AG09319 (cell line): Measurements from ENCODE around the gene SRSF8.
"Not testable (repeated sequence)": the region's sequence is repeated elsewhere in the genome, so short reads cannot be mapped to it uniquely, and the experiment has no call there.

Experiments
- DNase-seq: peaks from one replicate; pipeline ENCODE4 v3.0.0-alpha.2; 2010; ENCODE audit warnings: low read depth; ENCODE audit errors: extremely low read depth
- TF ChIP-seq, protein P1 (sequence below): IDR thresholded peaks from 2 replicates; pipeline ENCODE4 v1.5.1; 2011; ENCODE audit warnings: low read depth, mild to moderate bottlenecking, inconsistent platforms, low read length, moderate library complexity

Gene SRSF8

DNA sequence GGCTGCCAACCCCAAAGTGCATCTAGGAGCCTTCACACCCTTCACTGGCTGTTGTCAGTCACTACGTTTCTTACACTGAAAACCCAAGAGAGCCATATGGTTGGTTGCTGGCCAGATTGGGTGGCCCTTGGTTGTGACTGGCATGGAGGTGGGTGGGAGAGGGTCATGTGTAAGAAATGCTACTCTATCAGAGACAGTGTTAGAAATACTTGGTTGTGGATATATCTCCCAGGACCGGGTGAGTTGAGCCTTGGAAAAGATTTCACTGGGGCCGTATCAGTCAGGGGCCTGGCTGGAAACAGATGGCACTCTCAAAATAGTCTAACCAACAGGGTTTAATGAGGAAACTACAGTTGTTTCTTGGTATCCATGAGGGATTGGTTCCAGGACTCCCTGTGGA, 38.1 kb downstream of the SRSF8 start:
- TF ChIP-seq, protein P1, sequence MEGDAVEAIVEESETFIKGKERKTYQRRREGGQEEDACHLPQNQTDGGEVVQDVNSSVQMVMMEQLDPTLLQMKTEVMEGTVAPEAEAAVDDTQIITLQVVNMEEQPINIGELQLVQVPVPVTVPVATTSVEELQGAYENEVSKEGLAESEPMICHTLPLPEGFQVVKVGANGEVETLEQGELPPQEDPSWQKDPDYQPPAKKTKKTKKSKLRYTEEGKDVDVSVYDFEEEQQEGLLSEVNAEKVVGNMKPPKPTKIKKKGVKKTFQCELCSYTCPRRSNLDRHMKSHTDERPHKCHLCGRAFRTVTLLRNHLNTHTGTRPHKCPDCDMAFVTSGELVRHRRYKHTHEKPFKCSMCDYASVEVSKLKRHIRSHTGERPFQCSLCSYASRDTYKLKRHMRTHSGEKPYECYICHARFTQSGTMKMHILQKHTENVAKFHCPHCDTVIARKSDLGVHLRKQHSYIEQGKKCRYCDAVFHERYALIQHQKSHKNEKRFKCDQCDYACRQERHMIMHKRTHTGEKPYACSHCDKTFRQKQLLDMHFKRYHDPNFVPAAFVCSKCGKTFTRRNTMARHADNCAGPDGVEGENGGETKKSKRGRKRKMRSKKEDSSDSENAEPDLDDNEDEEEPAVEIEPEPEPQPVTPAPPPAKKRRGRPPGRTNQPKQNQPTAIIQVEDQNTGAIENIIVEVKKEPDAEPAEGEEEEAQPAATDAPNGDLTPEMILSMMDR = no peak
- DNase-seq = no peak

DNA sequence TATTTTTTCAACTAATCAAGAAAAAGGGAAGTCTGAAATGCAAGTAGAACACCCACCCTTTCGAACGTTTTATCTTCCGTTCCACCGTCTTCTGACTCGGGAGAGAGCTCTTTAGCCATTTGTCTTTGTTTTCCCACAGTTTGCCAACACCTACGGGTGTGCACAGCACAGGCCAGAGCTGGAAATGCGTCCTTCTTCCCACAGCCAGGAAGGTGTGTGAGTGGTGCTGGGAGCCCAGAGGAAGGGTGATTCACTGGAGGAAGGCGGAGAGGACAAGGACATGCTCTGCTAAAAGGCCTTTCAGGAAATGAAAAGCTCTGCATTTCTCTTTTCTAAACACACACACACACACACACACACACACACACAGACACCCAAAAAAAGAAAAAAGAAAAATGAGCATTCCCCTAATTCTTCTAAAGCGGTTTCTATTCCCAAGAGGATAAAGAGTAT, 41.5 kb downstream of the SRSF8 start:
- TF ChIP-seq, protein P1 = no peak
- no peak for DNase-seq

DNA sequence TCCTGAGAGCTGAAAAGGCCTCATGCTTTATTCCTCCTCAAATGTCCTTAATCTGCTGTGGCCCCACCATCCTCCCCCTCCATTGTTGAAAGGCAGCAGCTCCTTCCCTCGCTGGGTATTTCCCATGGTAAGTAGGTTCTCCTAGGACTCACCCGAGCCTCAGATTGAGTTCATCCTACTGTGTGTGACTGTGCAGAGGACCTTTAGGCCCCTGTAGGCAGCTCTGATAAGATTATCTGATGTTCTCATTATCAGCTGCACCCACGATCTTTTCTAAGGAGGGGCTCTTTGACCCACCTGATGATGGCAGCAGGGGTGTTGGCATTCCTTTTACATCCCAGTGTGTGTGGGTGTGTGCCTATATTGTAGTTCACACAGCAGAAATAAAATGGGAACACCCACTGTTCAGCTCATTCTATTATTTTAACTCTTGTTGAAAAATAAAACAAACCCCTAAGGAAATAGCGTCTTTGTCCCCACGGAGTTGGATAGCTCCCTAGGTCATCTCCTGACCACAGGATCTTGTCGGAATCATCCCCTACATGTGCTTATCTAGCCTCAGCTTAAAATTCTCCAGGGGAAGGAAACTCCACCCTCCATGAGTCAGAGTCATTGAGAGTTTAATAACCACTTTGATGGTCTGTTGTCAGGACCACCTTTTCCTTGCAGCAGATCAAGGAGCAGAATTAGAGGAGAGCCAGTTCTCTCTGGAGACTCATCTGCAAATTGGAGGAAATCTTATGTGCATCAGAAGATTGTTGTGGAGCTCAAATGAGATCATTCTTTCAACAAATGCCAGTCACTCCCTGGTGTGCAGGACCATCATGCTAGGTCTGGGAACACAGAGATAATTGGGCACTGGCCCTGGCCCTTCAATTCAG, 42.2 kb downstream of the SRSF8 start:
- TF ChIP-seq, protein P1 = no peak
- no peak for DNase-seq

DNA sequence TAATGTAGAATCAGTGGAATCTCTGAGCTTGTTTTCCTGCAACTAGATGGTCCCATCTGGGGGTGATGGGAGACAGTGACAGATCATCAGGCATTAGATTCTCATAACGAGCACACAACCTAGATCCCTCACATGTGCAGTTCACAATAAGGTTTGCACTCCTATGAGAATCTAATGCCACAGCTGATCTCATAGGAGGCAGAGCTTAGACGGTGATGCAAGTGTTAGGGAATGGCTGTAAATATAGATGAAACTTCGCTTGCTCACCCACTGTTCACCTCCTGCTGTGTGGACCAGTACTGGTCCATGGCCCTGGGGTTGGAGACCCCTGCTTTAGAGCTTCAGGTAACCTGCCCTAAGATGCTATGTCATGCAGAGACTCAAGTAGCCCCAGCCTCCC, 44.8 kb downstream of the SRSF8 start:
- not testable (repeated sequence) for DNase-seq

DNA sequence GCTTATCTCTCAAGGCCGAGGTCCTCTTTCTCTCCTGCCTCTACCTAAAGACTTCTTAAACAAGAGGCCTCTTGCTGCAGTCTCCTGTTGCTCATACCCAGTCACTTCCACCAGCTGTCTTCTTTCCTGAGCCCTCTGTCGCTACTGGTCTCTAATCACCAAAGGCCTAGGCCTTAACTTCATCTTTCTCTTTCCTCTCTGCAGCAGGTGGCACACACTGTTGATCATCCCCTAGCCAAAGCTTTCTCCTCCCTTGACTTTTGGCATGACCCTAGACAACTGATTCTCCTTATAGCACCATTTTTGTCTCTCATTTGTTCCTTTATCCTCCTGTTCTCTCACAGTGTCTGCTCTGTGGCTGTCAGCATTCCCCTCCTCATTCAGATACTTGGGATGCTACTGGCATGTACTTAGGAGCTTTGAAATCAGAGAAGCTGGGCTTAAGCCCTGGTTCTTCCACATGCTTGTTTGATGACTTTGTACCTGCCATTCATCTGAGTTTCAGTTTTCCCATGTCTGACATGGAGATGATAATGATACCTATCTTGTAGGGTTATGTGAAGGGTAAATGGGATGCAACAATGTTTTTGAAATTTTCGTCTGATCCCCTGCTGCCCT, 45.3 kb downstream of the SRSF8 start:
- TF ChIP-seq, protein P1 = no peak
- no peak for DNase-seq

DNA sequence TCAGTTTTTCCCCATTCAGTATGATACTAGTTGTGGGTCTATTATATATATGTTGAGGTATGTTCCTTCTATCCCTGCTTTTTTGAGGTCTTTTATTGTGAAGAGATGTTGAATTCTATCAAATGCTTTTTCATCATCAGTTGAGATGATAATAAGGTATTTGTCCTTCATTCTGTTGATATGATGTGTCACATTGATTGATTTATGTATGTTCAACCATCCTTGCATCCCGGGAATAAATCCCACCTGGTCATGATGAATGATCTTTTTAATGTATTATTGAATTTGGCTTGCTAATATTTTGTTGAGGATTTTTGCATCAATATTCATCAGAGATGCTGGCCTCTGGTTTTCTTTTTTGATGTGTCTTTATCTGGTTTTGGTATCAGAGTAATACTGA, 48.9 kb downstream of the SRSF8 start:
- TF ChIP-seq, protein P1 = no peak
- no peak for DNase-seq

DNA sequence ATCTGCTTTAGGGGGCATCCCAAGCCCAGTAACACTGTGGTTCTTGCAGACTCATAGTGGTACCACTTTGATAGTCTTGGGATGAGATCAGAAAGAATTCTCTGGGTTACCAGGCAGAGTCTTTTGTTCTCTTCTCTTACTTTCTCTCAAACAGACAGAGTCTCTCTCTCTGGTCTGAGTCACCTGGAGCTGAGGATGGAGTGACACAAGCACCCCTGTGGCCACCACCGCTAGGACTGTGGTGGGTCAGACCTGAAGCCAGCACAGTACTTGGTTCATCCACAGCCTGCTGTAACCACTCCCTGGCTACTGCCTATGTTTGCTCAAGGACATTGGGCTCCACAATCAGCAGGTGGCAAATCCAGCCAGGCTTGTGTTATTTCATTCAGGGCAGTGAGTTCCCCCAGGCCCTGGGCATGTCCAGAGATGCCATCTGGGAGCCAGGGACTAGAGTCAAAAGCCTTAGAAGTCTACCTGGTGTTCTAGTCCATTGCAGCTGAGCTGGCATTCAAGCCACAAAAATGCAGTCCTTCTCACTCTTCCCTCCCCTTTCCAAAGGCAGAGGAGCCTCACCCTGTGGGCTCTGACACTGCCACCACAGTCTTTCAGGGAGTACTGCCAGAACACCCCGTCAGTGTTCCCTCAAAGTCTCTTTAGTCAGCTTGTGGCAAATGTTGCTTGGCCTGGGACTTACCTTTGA, 52.8 kb downstream of the SRSF8 start:
- no peak for DNase-seq
- TF ChIP-seq, protein P1 = no peak
